ENCODE data around the gene PTPRZ1. TPM values are rescaled to one million over a fixed set of nuclear protein-coding genes. Genes with fewer than 3 reads are reported as not detected.

Gene PTPRZ1
- total and polyA plus RNA-seq, 4 donors, result 0.07 to 0.17 (median 0.09) TPM; not detected in 1

- TF ChIP-seq EGR1 (IDR thresholded peaks at IDR 0.05; ENCODE audit: low read depth in 2 of 2) (no peak), JUND (IDR thresholded peaks at IDR 0.05) (no peak), NR2F2 (IDR thresholded peaks at IDR 0.05) (no peak), YY1 (IDR thresholded peaks at IDR 0.05) (no peak), TAF1 (conservative IDR thresholded peaks at IDR 0.05) (no peak), RXRA (IDR thresholded peaks at IDR 0.05) (no peak), RAD21 (IDR thresholded peaks at IDR 0.05) (no peak), MAX (IDR thresholded peaks at IDR 0.05) (no peak), SP1 (IDR thresholded peaks at IDR 0.05) (no peak), REST (IDR thresholded peaks at IDR 0.05) (no peak), GABPA (IDR thresholded peaks at IDR 0.05 in 1 of 2, conservative IDR thresholded peaks at IDR 0.05 in 1 of 2) (no peak), CTCF (IDR thresholded peaks at IDR 0.05; ENCODE audit: low read depth, low read length, missing input control) (no peak), FOXA1 (IDR thresholded peaks at IDR 0.05) (no peak), HNF4A (conservative IDR thresholded peaks at IDR 0.05) (no peak)
- no peak overlapping the region for H3K9ac ChIP-seq (ENCODE audit: low read depth in 1 of 2, low read length in 2 of 2)
- no peak overlapping the region for H3K4me3 ChIP-seq (ENCODE audit: low read depth in 1 of 3, low read length in 3 of 3)
- peaks cover 0 to 3% (median 1%) of the 10 kb centered on the region in 4 donors for H3K27me3 ChIP-seq (ENCODE audit: control insufficient read depth in 4 of 4, insufficient read depth in 4 of 4, low read length in 3 of 4)
- H3K9me3 ChIP-seq (ENCODE audit: control insufficient read depth in 4 of 4, low read length in 3 of 4), result no peaks in the 10 kb centered on the region
- WGBS, result 36% methylated on average over 2 of the region's 2 CpGs
- H3K4me1 ChIP-seq (ENCODE audit: control insufficient read depth in 4 of 4, insufficient read depth in 4 of 4, low read length in 3 of 4), result no peaks in the 10 kb centered on the region
- H3K27ac ChIP-seq (ENCODE audit: low read depth in 1 of 2, low read length in 2 of 2), result no peak overlapping the region
- no peak for DNase-seq (ENCODE audit: low spot score)
- H3K36me3 ChIP-seq (ENCODE audit: control insufficient read depth in 4 of 4, insufficient read depth in 3 of 4, low read depth in 1 of 4, low read length in 3 of 4), result no peaks in the 10 kb centered on the region
Measured at GRCh38 chr7:121941830-121942229, 68.9 kb downstream of the PTPRZ1 start.

GRCh38 chr7:121945066-121945465 lies 72.1 kb downstream of the PTPRZ1 start:
- Histone ChIP-seq H3K27ac (ENCODE audit: low read depth in 1 of 2, low read length in 2 of 2) (no peak overlapping the region), H3K4me3 (ENCODE audit: low read depth in 1 of 3, low read length in 3 of 3) (no peak overlapping the region), H3K9me3 (ENCODE audit: control insufficient read depth in 4 of 4, low read length in 3 of 4) (no peaks in the 10 kb centered on the region), H3K36me3 (ENCODE audit: control insufficient read depth in 4 of 4, insufficient read depth in 3 of 4, low read depth in 1 of 4, low read length in 3 of 4) (no peaks in the 10 kb centered on the region), H3K4me1 (ENCODE audit: control insufficient read depth in 4 of 4, insufficient read depth in 4 of 4, low read length in 3 of 4) (no peaks in the 10 kb centered on the region), H3K27me3 (ENCODE audit: control insufficient read depth in 4 of 4, insufficient read depth in 4 of 4, low read length in 3 of 4) (peaks cover 0 to 2% (median 0%) of the 10 kb centered on the region in 4 donors), H3K9ac (ENCODE audit: low read depth in 1 of 2, low read length in 2 of 2) (no peak overlapping the region)
- DNase-seq (ENCODE audit: low spot score), result no peak
- TF ChIP-seq JUND (IDR thresholded peaks at IDR 0.05) (no peak), YY1 (IDR thresholded peaks at IDR 0.05) (no peak), EGR1 (IDR thresholded peaks at IDR 0.05; ENCODE audit: low read depth in 2 of 2) (no peak), RAD21 (IDR thresholded peaks at IDR 0.05) (no peak), HNF4A (conservative IDR thresholded peaks at IDR 0.05) (no peak), FOXA2 (IDR thresholded peaks at IDR 0.05) (no peak), MAX (IDR thresholded peaks at IDR 0.05) (no peak)
